ENCODE results near the gene ITGB1. TPM values are rescaled to one million over a fixed set of nuclear protein-coding genes. Genes with fewer than 3 reads are reported as not detected.
"Not testable (repeated sequence)": the region's sequence is repeated elsewhere in the genome, so short reads cannot be mapped to it uniquely, and the experiment has no call there.

Gene ITGB1
- total RNA-seq, 1 donor from 2014 or later = 87.4 TPM

- no peak for DNase-seq
- intact Hi-C loops (cut with micrococcal nuclease) = no loop called here
- Mint-ChIP-seq H3K27ac (peak overlapping the region; percentile 57), H3K27me3 (no peaks in the 10 kb centered on the region), H3K36me3 (ENCODE audit: low read depth) (peaks cover 3% of the 10 kb centered on the region), H3K4me3 (peak overlapping the region; percentile 19), H3K9me3 (peaks cover 9% of the 10 kb centered on the region), H3K4me1 (peaks cover 32% of the 10 kb centered on the region)
- ChIA-PET CTCF (interaction anchor here (1.4 to 2.8 kb wide), 2 partner anchors 13 to 41 kb away, joined by 3 to 14 read pairs; no protein-coding TSS in a partner anchor), POLR2A (interaction anchor here (0.6 to 1.1 kb wide), 3 partner anchors 23 to 52 kb away, joined by 4 to 8 read pairs (median 4); no protein-coding TSS in a partner anchor)
- TF ChIP-seq CTCF (IDR thresholded peaks at IDR 0.05) = no peak
- peak; percentile 79 for ATAC-seq (ENCODE audit: low read depth)
Observed at GRCh38 chr10:32995751-32996150, 37.7 kb upstream of the ITGB1 start.

- ChIA-PET POLR2A (interaction anchor here (1.0 to 1.1 kb wide), 2 partner anchors 23 to 36 kb away, joined by 4 read pairs; no protein-coding TSS in a partner anchor), CTCF (interaction anchor here (1.4 to 2.8 kb wide), 2 partner anchors 14 to 40 kb away, joined by 3 to 14 read pairs; no protein-coding TSS in a partner anchor)
- TF ChIP-seq CTCF (IDR thresholded peaks at IDR 0.05) = no peak
- peaks cover 9% of the 10 kb centered on the region for H3K9me3 Mint-ChIP-seq
- no peak for DNase-seq
- no peaks in the 10 kb centered on the region for H3K27me3 Mint-ChIP-seq
- H3K4me3 Mint-ChIP-seq = no peak overlapping the region
- peaks cover 32% of the 10 kb centered on the region for H3K4me1 Mint-ChIP-seq
- ATAC-seq (ENCODE audit: low read depth) = no peak
- H3K27ac Mint-ChIP-seq = peak overlapping the region; percentile 57
- intact Hi-C loops (cut with micrococcal nuclease) = no loop called here
- peaks cover 3% of the 10 kb centered on the region for H3K36me3 Mint-ChIP-seq (ENCODE audit: low read depth)
Observed at GRCh38 chr10:32995066-32995622, 37.1 kb upstream of the ITGB1 start.

GRCh38 chr10:32994632-32995031 lies 36.6 kb upstream of the ITGB1 start:
- CTCF ChIA-PET, POLR2A ChIA-PET: not testable (repeated sequence)

GRCh38 chr10:32992310-32992709 lies 34.3 kb upstream of the ITGB1 start:
- H3K36me3 Mint-ChIP-seq (ENCODE audit: low read depth); H3K9me3 Mint-ChIP-seq; ATAC-seq (ENCODE audit: low read depth); H3K27me3 Mint-ChIP-seq; POLR2A ChIA-PET; H3K27ac Mint-ChIP-seq; H3K4me3 Mint-ChIP-seq; CTCF ChIA-PET; intact Hi-C loops (cut with micrococcal nuclease); DNase-seq: not testable (repeated sequence)
- H3K4me1 Mint-ChIP-seq = peaks cover 22% of the 10 kb centered on the region

More at GRCh38 chr10:32994632-32995031, 36.6 kb upstream of the ITGB1 start:
- H3K27me3 Mint-ChIP-seq; ATAC-seq (ENCODE audit: low read depth); H3K9me3 Mint-ChIP-seq; H3K36me3 Mint-ChIP-seq (ENCODE audit: low read depth); intact Hi-C loops (cut with micrococcal nuclease); H3K4me3 Mint-ChIP-seq; DNase-seq: not testable (repeated sequence)
- H3K27ac Mint-ChIP-seq = peak overlapping the region; percentile 57
- H3K4me1 Mint-ChIP-seq = peaks cover 32% of the 10 kb centered on the region

GRCh38 chr10:32990811-32991210 lies 32.8 kb upstream of the ITGB1 start:
- H3K27ac Mint-ChIP-seq = no peak overlapping the region
- ChIA-PET CTCF (no interaction called here), POLR2A (no interaction called here)
- peaks cover 2% of the 10 kb centered on the region for H3K9me3 Mint-ChIP-seq
- DNase-seq = no peak
- H3K4me1 Mint-ChIP-seq = peaks cover 18% of the 10 kb centered on the region
- no peaks in the 10 kb centered on the region for H3K36me3 Mint-ChIP-seq (ENCODE audit: low read depth)
- no peak for TF ChIP-seq CTCF (IDR thresholded peaks at IDR 0.05)
- no peak overlapping the region for H3K4me3 Mint-ChIP-seq
- no peak for ATAC-seq (ENCODE audit: low read depth)
- intact Hi-C loops (cut with micrococcal nuclease) = no loop called here
- H3K27me3 Mint-ChIP-seq = no peaks in the 10 kb centered on the region

- no peak for TF ChIP-seq CTCF (IDR thresholded peaks at IDR 0.05)
- no peak for DNase-seq
- intact Hi-C loops (cut with micrococcal nuclease) = no loop called here
- Mint-ChIP-seq H3K36me3 (ENCODE audit: low read depth) (no peaks in the 10 kb centered on the region), H3K4me3 (no peak overlapping the region), H3K4me1 (peaks cover 10% of the 10 kb centered on the region), H3K27ac (no peak overlapping the region), H3K27me3 (no peaks in the 10 kb centered on the region), H3K9me3 (no peaks in the 10 kb centered on the region)
- CTCF ChIA-PET = interaction anchor here (2.2 kb wide), 1 partner anchor 21 kb away, joined by 8 read pairs; no protein-coding TSS in a partner anchor
- no peak for ATAC-seq (ENCODE audit: low read depth)
- POLR2A ChIA-PET = interaction anchor here (0.7 kb wide), 1 partner anchor 18 kb away, joined by 3 read pairs; no protein-coding TSS in a partner anchor
Observed at GRCh38 chr10:32988604-32989003, 30.6 kb upstream of the ITGB1 start.

Measured in activated B cell treated with CpG ODN at 0.5 μM for 24 hours (primary cell).